ENCODE measurements around the gene TRMT61A.

TRMT61A gene

GRCh38 chr14:103528587-103529382 lies at the start of gene TRMT61A:
TRMT61A (plus strand) TSS chr14:103529196; CDS start chr14:103529979, 783 bp downstream.
- peak; percentile 88 for DNase-seq

- peak; percentile 79 for DNase-seq
Observed at GRCh38 chr14:103480595-103480994, 48.4 kb upstream of the TRMT61A start.

- no peak for DNase-seq
Observed at GRCh38 chr14:103483600-103483999, 45.4 kb upstream of the TRMT61A start.

GRCh38 chr14:103485504-103485903 lies 43.5 kb upstream of the TRMT61A start:
- DNase-seq, result no peak

GRCh38 chr14:103488071-103488470 lies 40.9 kb upstream of the TRMT61A start:
- no peak for DNase-seq

- no peak for DNase-seq
Observed at GRCh38 chr14:103488960-103489359, 40.0 kb upstream of the TRMT61A start.

GRCh38 chr14:103489621-103490020 lies 39.4 kb upstream of the TRMT61A start:
- no peak for DNase-seq

GRCh38 chr14:103491691-103492090 lies 37.3 kb upstream of the TRMT61A start:
- no peak for DNase-seq

- DNase-seq, result peak; percentile 39
Observed at GRCh38 chr14:103492156-103492925, 36.7 kb upstream of the TRMT61A start.

- no peak for DNase-seq
Observed at GRCh38 chr14:103495854-103496253, 33.1 kb upstream of the TRMT61A start.

GRCh38 chr14:103496776-103497175 lies 32.2 kb upstream of the TRMT61A start:
- DNase-seq, result no peak

- no peak for DNase-seq
Observed at GRCh38 chr14:103499709-103500108, 29.3 kb upstream of the TRMT61A start.

- DNase-seq, result peak; percentile 93
Observed at GRCh38 chr14:103500148-103500990, 28.6 kb upstream of the TRMT61A start.

GRCh38 chr14:103501041-103501870 lies 27.7 kb upstream of the TRMT61A start:
- DNase-seq, result no peak

GRCh38 chr14:103501921-103502669 lies 26.9 kb upstream of the TRMT61A start:
- no peak for DNase-seq

GRCh38 chr14:103502877-103503276 lies 26.1 kb upstream of the TRMT61A start:
- no peak for DNase-seq

- no peak for DNase-seq
Observed at GRCh38 chr14:103503296-103503695, 25.7 kb upstream of the TRMT61A start.

- DNase-seq, result no peak
Observed at GRCh38 chr14:103504991-103505565, 23.9 kb upstream of the TRMT61A start.

- no peak for DNase-seq
Observed at GRCh38 chr14:103507751-103508150, 21.2 kb upstream of the TRMT61A start.

- DNase-seq, result no peak
Observed at GRCh38 chr14:103508521-103509329, 20.3 kb upstream of the TRMT61A start.
